Fibroblast of peridontal ligament (primary cell): Measurements from ENCODE around the gene UBE2Q1.
A peak's percentile ranks its signal among the peaks of the same experiment; 100 is the strongest.

ENCODE experiments used
- DNase-seq: peaks from one replicate; pipeline ENCODE4 v3.0.0-alpha.2; 2010; ENCODE audit errors: extremely low read depth

UBE2Q1 gene

DNA sequence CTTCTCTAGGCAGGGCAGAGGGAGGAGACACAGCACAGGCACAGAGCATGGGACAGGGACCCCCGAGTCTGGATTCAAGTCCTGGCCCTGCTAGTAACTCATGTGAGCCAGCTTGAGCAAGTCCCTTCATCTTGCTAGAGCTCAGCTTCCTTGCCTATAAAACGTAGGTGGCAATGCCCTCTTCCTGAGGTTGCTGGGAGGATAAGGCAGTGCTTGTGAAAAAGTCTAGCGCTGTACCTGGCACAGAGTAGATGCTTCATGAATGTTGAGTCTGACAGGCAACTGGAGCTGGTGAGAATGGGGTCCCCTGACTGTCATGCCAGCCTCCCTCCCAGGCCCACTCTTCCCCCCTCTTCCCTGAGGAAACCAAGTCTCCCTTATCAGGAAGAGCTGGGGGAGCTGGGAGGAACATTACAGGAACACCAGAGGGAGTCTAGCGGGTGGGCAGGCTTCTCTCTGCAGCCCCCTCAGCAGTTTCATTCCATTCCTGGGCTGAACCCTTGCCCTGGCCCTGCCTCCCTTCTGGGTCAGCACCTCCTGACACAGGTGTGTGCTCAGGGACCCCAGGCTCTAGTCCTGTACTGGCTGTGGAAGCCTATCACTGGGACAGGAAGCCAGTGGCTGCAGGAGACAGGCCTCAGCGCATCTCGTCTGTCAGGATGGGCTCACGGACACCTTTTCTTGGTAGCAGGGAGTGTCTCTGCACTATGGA, 19.0 kb upstream of the UBE2Q1 start:
- no peak for DNase-seq

DNA sequence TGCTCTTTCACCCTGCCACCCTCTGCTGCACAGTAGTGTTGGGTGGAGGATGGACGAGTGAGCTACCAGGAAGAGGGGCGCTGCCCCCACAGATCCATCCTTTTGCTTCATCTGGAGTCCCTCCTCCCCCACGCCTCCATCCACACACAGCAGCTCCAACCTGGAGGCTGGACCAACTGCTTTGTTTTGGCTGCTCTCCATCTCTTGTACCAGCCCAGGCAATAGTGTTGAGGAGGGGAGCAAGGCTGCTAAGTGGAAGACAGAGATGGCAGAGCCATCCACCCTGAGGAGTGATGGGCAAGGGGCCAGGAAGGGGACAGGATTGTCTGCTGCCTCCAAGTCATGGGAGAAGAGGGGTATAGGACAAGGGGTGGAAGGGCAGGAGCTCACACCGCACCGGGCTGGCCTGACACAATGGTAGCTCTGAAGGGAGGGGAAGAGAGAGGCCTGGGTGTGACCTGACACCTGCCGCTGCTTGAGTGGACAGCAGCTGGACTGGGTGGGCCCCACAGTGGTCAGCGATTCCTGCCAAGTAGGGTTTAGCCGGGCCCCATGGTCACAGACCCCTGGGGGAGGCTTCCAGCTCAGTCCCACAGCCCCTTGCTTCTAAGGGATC, 17.6 kb upstream of the UBE2Q1 start:
- no peak for DNase-seq

DNA sequence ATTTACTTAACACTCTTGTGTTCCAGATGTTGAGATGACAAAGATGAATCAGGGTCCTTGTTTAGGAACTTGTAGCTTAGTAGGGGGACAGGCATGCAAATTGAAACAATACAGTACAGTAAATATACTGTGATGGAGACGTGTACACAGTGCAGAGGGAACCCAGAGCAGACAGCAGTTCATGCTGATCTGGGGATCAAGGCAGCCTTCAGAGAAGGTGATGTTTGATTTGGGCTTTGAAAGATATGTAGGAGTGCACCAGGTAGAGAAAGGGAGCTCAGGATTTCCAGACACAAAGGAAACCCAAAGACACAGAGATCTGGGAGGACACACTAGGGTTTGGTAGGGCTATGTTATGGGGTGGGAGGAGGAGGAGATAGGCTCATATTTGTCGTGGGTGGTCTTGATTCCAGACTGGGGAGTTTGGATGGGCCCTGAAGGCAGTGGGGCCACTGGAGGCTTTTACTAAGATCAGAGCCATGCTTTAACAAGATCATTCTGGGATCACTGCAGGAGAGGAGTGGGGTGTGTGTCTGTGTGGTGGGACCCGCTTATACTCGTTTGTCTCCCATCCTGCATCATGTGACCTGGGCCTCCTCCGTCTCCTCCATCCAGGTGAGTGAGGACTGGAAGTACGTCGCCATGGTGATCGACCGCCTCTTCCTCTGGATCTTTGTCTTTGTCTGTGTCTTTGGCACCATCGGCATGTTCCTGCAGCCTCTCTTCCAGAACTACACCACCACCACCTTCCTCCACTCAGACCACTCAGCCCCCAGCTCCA, 16.9 kb upstream of the UBE2Q1 start:
- no peak for DNase-seq

DNA sequence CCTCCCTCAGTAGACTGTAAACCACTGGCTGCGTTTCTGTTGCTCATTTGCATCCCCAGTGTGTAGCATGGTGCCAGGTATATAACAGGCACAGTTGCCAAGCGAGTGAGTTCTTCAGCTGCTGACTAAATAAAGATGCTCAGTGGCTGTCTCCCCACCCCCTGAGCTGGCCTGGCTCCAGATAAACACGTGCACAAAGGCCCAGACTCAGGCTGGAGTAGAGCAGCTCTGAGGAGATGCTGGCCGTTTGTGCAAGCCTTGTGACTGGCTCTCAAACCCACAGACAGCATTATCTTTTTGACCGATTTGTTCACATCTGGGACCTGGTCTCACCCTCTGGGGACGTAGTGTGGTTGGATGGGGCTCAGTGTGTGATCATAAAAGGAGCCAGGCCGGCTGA, 16.3 kb upstream of the UBE2Q1 start:
- DNase-seq: peak; percentile 18

DNA sequence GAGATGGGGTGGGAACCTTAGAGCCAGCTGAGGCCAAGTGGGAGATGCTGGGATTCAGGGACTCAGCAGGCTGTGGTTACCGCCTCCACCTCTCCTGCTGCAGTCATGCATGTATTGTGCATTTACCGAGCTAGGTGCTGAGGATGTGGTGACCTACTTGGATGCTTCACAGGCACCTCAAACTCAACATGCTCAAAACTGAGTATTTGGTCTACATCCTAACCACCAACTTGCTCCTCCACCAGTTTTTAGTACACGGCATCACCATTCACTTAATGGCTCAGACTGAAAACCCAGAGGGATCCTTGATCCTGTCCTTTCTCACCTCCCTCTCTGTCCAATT, 14.7 kb upstream of the UBE2Q1 start:
- DNase-seq: no peak

DNA sequence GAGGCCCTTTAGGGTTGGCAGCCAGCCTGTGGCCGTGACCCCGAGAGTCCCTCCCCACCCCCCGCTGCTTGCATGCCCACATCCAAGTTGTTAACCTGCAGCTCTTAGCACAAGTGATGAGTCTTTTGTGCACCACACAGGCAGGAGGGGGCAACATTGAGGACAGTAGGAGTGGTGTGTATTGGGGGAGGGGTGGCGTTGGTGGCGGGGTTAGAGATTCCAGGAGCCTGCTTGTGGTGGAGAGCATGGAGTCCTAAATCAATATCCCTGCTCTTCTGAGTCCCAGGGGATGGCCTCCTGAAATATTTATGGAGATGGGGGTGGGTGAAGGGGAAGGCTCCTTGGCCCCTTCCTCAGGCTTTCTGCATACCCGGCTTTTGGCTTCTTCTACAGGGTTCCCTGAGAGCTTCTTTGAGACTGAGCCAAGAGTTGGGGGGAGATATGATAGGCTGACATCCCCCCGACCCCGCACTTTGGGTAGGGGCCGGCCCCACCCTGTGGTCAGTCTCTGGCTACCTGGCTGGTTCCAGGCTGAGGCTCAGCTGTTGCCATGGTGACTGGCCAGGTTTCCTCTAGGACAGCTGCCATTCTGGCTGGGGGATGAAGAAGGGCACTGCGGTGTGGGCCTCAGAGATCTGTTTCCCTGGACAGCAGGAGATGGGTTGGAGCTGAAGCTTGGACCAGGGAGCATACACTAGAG, 14.2 kb upstream of the UBE2Q1 start:
- no peak for DNase-seq

DNA sequence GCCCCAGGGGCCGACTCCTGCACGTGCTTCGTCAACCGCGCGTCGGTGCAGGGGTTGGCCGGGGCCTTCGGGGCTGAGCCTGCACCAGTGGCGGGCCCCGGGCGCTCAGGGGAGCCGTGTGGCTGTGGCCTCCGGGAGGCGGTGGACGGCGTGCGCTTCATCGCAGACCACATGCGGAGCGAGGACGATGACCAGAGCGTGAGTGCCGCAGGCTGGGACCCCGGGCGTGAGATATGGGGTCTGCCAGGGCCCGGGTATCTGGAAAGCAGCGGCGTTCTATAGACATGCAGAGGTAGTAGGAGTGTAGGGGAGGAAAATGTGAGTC, 13.5 kb upstream of the UBE2Q1 start:
- no peak for DNase-seq

DNA sequence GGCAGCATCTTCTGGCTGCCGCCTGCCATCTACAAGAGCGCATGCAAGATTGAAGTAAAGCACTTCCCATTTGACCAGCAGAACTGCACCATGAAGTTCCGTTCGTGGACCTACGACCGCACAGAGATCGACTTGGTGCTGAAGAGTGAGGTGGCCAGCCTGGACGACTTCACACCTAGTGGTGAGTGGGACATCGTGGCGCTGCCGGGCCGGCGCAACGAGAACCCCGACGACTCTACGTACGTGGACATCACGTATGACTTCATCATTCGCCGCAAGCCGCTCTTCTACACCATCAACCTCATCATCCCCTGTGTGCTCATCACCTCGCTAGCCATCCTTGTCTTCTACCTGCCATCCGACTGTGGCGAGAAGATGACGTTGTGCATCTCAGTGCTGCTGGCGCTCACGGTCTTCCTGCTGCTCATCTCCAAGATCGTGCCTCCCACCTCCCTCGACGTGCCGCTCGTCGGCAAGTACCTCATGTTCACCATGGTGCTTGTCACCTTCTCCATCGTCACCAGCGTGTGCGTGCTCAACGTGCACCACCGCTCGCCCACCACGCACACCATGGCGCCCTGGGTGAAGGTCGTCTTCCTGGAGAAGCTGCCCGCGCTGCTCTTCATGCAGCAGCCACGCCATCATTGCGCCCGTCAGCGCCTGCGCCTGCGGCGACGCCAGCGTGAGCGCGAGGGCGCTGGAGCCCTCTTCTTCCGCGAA, 12.9 kb upstream of the UBE2Q1 start:
- DNase-seq: no peak

DNA sequence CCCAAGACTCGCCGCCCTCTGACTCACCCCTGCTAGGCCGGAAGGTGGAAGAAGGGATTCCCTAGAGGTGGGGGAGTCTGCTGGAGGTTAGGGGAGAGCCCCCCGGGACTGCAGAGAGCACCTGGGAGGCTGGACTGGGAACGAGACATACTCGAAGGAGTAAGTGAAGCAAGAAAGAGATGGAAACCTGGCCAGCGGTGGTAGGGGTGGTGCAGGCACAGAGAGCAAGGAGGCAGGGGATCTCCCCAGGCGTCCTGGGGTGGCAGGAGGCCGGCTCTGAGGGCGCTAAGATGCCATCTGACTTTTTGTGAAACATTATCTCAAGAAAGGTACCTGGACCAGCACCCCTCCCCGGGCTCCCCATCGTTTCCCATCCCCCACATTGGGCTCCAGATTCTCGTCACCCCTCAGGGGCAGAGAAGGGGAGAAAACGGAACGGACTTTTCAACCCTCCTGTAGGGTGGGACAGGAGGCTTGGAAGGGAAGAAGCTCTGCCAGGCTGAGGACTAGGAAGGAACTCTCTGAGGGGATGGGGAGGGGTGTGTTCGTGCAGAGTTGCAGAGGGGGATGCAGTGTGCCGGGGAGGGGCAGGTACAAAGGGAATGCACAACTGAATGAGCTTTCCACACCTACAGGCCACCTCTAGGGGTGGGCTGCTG, 9.8 kb upstream of the UBE2Q1 start:
- DNase-seq: no peak

DNA sequence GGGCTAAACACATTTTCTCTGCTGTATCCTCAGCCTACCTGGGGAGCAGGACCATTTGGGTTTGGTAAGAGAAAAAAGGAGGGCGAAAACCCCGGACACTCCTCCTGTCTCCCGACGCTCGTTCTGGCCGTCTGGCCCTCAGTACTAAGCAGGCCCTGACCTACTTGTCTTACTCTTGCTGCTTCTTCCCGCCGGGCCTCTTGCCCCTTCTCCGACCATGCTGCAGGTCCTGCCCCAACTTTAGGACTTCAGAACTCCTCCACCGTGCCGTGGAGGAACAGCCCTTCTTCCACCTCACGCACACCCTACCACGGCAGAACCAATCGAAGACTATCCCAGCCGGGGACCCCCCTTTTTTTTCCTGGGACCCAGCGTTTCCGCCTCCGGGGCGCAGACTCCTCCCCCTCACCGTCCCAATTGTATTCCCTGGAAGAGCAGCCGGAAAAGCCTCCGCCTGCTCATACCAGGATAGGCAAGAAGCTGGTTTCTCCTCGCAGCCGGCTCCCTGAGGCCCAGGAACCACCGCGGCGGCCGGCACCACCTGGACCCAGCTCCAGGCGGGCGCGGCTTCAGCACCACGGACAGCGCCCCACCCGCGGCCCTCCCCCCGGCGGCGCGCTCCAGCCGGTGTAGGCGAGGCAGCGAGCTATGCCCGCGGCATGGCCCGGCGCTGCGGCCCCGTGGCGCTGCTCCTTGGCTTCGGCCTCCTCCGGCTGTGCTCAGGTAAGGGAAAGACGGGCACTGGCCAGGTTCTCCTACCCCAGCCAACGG, 9.1 kb upstream of the UBE2Q1 start, which contains the start of gene CHRNB2:
TSS of gene CHRNB2 (plus strand) at position 393 of the 771 bp plus-strand sequence. CDS start at position 660, 267 bp downstream.
- DNase-seq: no peak

DNA sequence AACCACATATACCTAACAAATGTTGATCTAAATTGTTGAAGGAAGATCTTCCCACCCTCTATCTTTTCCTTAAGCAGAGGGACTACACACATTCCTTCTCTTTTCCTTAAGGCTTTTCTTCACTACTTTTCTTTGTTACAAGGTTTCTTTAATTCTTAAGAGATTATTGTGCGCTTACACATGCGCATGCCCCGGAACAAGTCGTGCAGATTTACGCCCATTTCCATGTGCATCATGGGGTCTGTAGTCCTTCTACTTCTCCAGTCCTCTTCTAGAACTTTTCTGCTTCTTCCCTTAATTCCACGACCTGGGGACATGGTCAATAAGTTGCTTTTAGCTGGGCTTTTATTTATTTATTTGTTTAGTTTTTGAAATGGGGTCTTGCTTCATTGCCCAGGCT, 7.4 kb upstream of the UBE2Q1 start:
- no peak for DNase-seq

DNA sequence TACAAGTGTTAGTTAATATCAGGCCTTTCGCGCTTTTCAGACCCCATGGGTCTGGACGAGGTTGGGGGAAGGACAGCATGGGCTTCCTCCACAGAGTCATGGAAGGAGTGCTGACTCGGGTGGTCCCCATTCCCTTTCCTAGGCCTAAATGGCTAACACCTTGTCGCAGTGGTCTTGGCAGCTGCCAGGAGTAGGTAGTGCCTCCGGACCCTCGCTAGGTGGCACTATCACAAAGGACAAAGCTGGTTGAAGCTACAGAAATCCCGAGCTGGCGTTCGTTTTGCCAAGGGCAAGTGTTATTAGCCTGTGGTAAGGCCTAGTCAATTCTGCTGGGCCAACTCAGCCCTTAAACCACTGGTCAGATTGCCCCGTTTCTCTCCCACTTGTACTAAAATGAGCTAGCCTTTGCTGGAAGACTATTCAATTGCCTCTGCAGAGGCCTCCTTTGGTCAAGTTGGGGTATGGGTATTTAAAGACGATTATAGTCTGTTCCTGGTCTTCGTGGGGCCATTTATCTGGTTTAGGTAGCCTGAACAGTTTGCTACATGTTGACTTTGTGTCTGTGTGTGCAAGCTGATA, 1.1 kb upstream of the UBE2Q1 start:
- peak; percentile 97 for DNase-seq

DNA sequence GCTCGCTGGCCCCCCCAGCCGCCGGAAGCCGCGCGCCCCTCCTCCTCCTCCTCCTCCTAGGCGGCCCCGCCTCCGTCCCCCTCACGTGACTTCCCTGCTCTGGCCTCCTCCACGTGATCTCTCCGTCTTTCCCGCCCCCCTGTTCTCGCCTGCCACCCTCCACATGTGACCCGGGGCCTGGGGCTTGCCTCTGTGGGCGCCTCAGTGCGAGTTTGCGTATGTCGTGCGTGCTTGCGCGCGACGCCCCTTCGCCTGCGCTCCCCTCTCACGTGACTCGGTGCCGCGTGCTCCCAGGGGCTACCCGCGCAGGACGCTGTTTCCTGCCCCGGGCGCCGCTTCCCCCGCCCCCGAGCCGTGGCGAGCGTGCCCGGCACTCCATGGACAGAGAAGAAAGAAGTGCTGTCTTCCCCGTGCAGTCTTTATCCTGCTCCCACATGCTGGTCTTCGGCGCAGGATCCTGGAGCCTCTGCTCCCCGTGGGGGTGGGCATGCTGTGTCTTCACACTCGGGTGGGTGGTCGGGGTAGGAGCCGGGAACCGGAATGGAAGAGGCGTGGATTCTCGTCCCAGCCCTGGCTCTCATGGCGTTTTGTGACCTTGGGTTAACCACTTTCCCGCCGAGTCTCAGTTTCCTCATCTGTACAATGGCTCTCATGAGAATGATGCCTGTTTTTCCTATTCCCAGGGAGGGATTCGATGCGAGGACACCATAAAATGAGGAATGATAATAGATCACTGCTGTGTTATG, 431 bp upstream of the UBE2Q1 start:
- peak; percentile 98 for DNase-seq

DNA sequence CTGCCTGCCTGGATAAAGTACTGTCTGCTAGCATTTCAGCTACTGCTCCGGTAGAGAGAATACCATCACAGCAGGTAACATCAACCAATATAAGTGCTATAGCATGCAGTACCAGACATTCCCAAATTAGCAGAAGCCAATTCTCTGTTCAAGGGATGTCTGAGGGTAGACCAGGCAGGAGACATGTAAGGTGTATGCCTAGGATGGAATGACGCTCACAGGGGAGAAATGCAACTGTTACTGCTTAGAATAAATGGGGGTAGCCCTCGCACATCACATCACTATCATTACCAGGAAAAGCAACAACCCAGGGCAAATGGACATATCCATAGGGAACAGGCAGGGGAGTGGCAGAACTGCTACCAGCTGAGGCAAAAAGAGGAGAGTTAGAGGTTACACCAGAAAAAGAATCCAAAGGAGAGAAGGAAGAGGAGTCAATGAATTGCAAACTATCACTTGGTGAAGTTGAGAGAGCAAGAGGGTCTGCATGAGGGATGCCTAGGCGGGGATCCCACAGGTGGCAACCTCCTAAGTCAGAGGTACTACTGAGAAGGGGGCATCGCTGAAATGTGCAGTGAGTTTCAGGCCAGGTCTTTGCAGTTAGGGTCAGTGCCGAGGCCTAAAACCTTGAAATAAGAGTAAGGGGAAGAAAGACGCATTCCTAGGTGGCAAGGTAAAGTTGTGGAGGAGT, 1.1 kb downstream of the UBE2Q1 start:
- DNase-seq: no peak

DNA sequence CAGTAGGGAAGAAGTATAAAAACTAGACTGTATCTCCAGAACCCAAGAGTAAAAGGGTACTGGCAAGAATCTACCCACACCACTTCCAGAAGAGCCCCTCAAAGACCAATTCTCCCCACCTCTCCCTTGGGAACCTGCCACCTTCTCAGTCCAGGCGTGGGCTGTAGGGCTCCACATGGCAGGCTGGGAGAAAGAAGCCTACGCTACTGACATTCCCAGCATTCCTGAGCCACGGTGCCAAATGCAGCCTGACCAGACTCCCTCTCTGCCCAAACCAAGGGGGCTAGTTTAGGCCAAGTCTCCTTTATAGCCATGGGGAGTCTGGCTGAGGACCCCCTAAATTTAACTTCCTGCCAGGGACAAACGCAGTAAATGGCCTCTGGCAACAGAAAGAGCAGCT, 2.0 kb downstream of the UBE2Q1 start:
- DNase-seq: peak; percentile 23

DNA sequence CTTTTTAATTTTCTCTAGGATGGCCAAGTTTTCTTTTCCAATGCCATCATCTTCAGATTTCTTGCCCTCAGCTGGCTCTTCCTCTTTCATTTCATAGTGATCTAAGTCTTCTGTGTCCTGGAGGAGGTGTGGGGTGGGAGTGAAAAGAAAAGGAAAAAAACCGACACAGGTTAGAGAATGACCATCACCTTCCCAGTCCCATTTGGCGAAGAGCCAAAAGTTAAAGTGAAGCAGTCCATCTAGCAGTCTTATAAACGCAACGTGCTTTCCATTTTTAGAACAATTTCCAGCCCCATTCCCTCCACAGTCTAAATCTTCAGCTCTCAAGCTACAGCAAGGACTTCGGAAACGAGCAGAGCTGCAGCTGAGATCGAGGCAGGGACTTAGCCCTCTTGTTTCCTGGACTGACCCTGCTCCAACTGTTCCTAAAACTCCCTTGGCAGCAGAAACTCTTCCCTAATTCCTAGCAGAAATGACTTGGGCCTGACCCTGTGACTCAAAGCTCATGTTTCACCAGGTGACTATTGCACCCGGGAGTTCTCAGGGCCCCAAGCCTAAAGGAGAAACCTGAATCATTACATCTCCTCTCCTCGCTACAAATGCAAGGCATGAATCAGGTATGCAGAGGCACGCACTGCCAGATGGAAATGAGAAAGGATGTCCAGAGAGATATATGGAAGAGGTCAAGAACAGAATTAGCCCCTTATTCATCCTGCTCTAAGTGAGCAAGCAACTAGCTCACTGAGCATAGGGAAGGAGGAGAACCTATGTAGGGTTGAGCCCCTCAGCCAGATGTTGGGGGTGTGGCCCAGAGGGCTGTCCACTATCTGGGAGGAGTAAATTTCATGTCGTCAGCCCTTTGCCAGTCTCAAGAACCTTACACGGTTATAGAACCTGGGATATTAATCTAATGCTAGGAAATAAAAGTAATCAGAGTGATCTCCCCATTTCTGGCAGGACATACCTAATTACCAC, 5.1 kb downstream of the UBE2Q1 start:
- no peak for DNase-seq

DNA sequence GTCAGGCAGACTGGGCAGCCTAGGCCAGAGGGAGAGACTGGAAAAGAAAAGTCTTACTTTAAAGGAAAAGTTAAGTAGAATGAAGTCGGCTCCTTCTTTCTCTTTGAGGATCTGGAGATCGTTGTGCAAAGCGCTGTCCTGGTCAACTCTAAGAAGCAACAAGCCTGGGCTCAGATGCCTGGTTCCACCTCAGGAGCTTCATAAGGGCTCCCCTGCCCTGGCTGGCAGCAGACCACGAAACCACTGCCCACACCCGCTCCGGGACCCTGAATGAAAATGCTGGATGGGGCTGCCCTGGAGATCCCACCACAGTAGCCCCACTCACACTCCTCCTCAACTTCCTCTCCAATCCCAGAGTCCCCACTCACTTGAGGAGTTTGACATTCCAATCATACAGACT, 6.4 kb downstream of the UBE2Q1 start:
- no peak for DNase-seq

DNA sequence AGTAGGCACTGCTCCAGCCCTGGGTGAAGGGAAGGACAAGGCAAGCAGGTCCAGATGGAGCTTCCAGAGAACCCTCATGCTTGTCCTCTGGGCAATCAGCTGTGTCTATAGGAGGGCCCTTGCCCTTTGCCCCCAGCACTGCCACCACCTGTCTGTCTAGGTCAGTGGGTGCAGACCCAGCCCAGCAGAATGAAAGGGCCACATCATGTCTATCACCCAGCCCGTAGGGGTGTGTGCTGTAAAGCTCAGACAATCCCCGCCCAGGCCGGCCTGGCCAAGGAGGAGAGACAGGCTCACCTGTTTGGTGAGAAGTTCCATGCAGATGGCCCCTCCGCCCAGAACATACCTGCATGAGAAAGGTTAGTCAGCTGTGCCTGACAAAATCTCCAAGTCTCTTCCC, 7.0 kb downstream of the UBE2Q1 start:
- DNase-seq: no peak
